WTC11 (cell line): ENCODE results near the gene PAX9. TPM values are rescaled to one million over a fixed set of nuclear protein-coding genes. Genes with fewer than 3 reads are reported as not detected.

Source experiments
- ATAC-seq: fragments of 200-7000 bp; cut with Tn5 transposase; 2 replicates; pipeline ENCODE4 v1.10.0; 2021; ENCODE audit warnings: mild to moderate bottlenecking, moderate library complexity
- CTCF ChIA-PET: fragments of 300-600 bp; sonication (Branson Sonifier 250); formaldehyde crosslinking; loops from one replicate; lab custom pipeline; 2021; ENCODE audit warnings: antibody characterized with exemption; lab: Charles Lee
- POLR2A ChIA-PET: fragments of 350-600 bp; sonication (Branson Sonifier 250); formaldehyde crosslinking; loops from one replicate; lab custom pipeline; 2021; ENCODE audit warnings: antibody characterized with exemption; lab: Charles Lee
- DNase-seq: peaks from one replicate; pipeline ENCODE4 v3.0.0; 2021; ENCODE audit warnings: low spot score
- H3K27ac Mint-ChIP-seq: 2 replicates; pipeline ENCODE4 v1.8.0; 2021; ENCODE audit warnings: mixed read lengths
- H3K27me3 Mint-ChIP-seq: 2 replicates; pipeline ENCODE4 v1.8.0; 2021; ENCODE audit warnings: low read depth, mild to moderate bottlenecking, moderate library complexity, mixed read lengths
- H3K36me3 Mint-ChIP-seq: 2 replicates; pipeline ENCODE4 v1.8.0; 2021; ENCODE audit warnings: mixed read lengths
- H3K4me1 Mint-ChIP-seq: 2 replicates; pipeline ENCODE4 v1.8.0; 2022; ENCODE audit warnings: mixed read lengths
- H3K4me3 Mint-ChIP-seq: 2 replicates; pipeline ENCODE4 v1.8.0; 2021; ENCODE audit warnings: mild to moderate bottlenecking, moderate library complexity, mixed read lengths
- H3K9me3 Mint-ChIP-seq: 2 replicates; pipeline ENCODE4 v1.8.0; 2021; ENCODE audit warnings: mixed read lengths
- IRF2 ChIP-seq: sonication (generic); formaldehyde crosslinking; IDR thresholded peaks from 2 replicates; pipeline ENCODE4 v1.8.0; 2022; ENCODE audit warnings: low read depth, missing genetic modification reagents, borderline replicate concordance
- NFYB ChIP-seq: sonication (generic); formaldehyde crosslinking; conservative IDR thresholded peaks from 2 replicates; pipeline ENCODE4 v1.8.0; 2022; ENCODE audit warnings: low read depth, missing genetic modification reagents
- NR1H2 ChIP-seq: sonication (generic); formaldehyde crosslinking; IDR thresholded peaks from 2 replicates; pipeline ENCODE4 v1.9.0; 2021; ENCODE audit warnings: mild to moderate bottlenecking, moderate library complexity, missing genetic modification reagents
- NR2C2 ChIP-seq: sonication (generic); formaldehyde crosslinking; IDR thresholded peaks from 2 replicates; pipeline ENCODE4 v1.8.0; 2022; ENCODE audit warnings: mild to moderate bottlenecking, missing genetic modification reagents
- ZBTB21 ChIP-seq: sonication (generic); formaldehyde crosslinking; IDR thresholded peaks from 2 replicates; pipeline ENCODE4 v1.8.1; 2023; ENCODE audit warnings: mild to moderate bottlenecking, missing genetic modification reagents, borderline replicate concordance
- ZNF423 ChIP-seq: fragments of 250-450 bp; sonication (Bioruptor Pico); IDR thresholded peaks from 2 replicates; pipeline ENCODE4 v2.1.2; 2022; ENCODE audit warnings: mild to moderate bottlenecking, moderate library complexity
- total RNA-seq: library from RNA; stranded (reverse); gene quantifications from 3 replicates; pipeline ENCODE4 v1.2.3, GENCODE V29; 2021
- TF ChIP-seq, protein P1 (sequence below): sonication (generic); formaldehyde crosslinking; conservative IDR thresholded peaks from 2 replicates; pipeline ENCODE4 v1.8.1; 2023; ENCODE audit warnings: mild to moderate bottlenecking, low read depth, missing genetic modification reagents, moderate library complexity
- TF ChIP-seq, protein P2 (sequence below): sonication (generic); formaldehyde crosslinking; IDR thresholded peaks from 2 replicates; pipeline ENCODE4 v1.8.0; 2022; ENCODE audit warnings: mild to moderate bottlenecking, missing genetic modification reagents
- TF ChIP-seq, protein P3 (sequence below): sonication (generic); formaldehyde crosslinking; IDR thresholded peaks from 2 replicates; pipeline ENCODE4 v1.8.1; 2022; ENCODE audit warnings: mild to moderate bottlenecking, moderate library complexity, missing genetic modification reagents
- TF ChIP-seq, protein P4 (sequence below): sonication (generic); formaldehyde crosslinking; IDR thresholded peaks from 2 replicates; pipeline ENCODE4 v1.8.1; 2023; ENCODE audit warnings: mild to moderate bottlenecking, missing genetic modification reagents, moderate library complexity
- TF ChIP-seq, protein P5 (sequence below): sonication (generic); formaldehyde crosslinking; IDR thresholded peaks from 2 replicates; pipeline ENCODE4 v1.8.0; 2023; ENCODE audit warnings: missing genetic modification reagents, mild to moderate bottlenecking, borderline replicate concordance
- TF ChIP-seq, protein P6 (sequence below): sonication (generic); formaldehyde crosslinking; conservative IDR thresholded peaks from 2 replicates; pipeline ENCODE4 v1.8.1; 2022; ENCODE audit warnings: mild to moderate bottlenecking, missing genetic modification reagents
- TF ChIP-seq, protein P7 (sequence below): fragments of 250-450 bp; sonication (Bioruptor Pico); IDR thresholded peaks from 2 replicates; pipeline ENCODE4 v1.9.0; 2021; ENCODE audit warnings: mild to moderate bottlenecking
- TF ChIP-seq, protein P8 (sequence below): sonication (generic); formaldehyde crosslinking; IDR thresholded peaks from 2 replicates; pipeline ENCODE4 v1.8.1; 2023; ENCODE audit warnings: mild to moderate bottlenecking, missing genetic modification reagents, borderline replicate concordance

PAX9 gene
- total RNA-seq, 1 experiment from 2014 or later, result not detected

DNA sequence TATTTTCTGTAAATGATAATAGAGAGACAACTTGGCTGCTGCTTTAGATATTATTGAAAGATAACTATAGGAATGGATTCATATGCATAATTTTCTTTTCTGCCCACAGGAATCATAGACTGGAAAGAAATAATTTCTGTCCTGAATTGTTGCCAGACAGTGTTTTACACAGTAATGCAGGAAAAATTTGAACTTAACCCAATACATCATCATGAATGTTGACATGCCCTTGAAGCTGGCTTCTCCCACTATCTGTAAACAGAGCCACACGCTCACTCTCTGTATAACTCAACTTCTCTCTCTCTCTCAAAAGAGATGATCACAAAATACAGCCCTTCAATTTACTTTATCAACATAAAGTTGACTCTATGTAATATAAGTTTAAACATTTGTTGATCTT is 56.6 kb downstream of the PAX9 start (continued):
- no peak for TF ChIP-seq IRF2 (CRISPR knock-in tag)
- TF ChIP-seq, protein P1, sequence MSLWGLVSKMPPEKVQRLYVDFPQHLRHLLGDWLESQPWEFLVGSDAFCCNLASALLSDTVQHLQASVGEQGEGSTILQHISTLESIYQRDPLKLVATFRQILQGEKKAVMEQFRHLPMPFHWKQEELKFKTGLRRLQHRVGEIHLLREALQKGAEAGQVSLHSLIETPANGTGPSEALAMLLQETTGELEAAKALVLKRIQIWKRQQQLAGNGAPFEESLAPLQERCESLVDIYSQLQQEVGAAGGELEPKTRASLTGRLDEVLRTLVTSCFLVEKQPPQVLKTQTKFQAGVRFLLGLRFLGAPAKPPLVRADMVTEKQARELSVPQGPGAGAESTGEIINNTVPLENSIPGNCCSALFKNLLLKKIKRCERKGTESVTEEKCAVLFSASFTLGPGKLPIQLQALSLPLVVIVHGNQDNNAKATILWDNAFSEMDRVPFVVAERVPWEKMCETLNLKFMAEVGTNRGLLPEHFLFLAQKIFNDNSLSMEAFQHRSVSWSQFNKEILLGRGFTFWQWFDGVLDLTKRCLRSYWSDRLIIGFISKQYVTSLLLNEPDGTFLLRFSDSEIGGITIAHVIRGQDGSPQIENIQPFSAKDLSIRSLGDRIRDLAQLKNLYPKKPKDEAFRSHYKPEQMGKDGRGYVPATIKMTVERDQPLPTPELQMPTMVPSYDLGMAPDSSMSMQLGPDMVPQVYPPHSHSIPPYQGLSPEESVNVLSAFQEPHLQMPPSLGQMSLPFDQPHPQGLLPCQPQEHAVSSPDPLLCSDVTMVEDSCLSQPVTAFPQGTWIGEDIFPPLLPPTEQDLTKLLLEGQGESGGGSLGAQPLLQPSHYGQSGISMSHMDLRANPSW (CRISPR knock-in tag), result no peak
- TF ChIP-seq, protein P2, sequence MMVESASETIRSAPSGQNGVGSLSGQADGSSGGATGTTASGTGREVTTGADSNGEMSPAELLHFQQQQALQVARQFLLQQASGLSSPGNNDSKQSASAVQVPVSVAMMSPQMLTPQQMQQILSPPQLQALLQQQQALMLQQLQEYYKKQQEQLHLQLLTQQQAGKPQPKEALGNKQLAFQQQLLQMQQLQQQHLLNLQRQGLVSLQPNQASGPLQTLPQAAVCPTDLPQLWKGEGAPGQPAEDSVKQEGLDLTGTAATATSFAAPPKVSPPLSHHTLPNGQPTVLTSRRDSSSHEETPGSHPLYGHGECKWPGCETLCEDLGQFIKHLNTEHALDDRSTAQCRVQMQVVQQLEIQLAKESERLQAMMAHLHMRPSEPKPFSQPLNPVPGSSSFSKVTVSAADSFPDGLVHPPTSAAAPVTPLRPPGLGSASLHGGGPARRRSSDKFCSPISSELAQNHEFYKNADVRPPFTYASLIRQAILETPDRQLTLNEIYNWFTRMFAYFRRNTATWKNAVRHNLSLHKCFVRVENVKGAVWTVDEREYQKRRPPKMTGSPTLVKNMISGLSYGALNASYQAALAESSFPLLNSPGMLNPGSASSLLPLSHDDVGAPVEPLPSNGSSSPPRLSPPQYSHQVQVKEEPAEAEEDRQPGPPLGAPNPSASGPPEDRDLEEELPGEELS (CRISPR knock-in tag), result no peak
- TF ChIP-seq, all 79 proteins: peak for 0

DNA sequence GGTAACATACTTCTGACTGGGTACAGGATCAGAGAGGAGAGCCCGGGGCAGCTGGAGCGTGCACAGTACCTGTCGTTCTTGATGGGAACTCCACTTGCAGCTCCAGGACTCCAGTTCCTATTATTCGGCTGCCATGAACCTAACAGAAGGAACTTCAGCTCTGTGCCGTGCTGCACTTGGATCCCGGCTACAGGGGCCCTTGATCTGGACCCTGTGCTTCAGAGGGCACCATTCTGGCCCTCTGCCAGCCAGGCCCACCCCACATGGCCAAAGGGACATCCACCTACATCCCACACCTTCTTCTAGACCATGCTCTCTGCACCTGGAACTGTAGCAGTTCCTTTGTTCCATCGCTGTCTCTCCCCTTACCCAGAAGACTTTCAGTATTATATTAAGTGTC is 58.2 kb downstream of the PAX9 start:
- H3K36me3 Mint-ChIP-seq, result no peaks in the 10 kb centered on the region
- ATAC-seq (no peak), DNase-seq (no peak)
- no peaks in the 10 kb centered on the region for H3K9me3 Mint-ChIP-seq
- ChIA-PET CTCF (interaction anchor here (1.2 kb wide), 1 partner anchor 222 kb away, joined by 3 read pairs; no protein-coding TSS in a partner anchor), POLR2A (no interaction called here)
- no peak overlapping the region for H3K4me3 Mint-ChIP-seq
- no peaks in the 10 kb centered on the region for H3K27me3 Mint-ChIP-seq
- no peak overlapping the region for H3K27ac Mint-ChIP-seq
- peaks cover 27% of the 10 kb centered on the region for H3K4me1 Mint-ChIP-seq
- TF ChIP-seq NFYB (CRISPR knock-in tag) (no peak), ZNF423 (CRISPR knock-in tag) (no peak), NR2C2 (CRISPR knock-in tag) (no peak), NR1H2 (no peak), ZBTB21 (CRISPR knock-in tag) (no peak)
- TF ChIP-seq, protein P3, sequence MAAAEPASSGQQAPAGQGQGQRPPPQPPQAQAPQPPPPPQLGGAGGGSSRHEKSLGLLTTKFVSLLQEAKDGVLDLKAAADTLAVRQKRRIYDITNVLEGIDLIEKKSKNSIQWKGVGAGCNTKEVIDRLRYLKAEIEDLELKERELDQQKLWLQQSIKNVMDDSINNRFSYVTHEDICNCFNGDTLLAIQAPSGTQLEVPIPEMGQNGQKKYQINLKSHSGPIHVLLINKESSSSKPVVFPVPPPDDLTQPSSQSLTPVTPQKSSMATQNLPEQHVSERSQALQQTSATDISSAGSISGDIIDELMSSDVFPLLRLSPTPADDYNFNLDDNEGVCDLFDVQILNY (CRISPR knock-in tag), result no peak
- TF ChIP-seq, protein P4, sequence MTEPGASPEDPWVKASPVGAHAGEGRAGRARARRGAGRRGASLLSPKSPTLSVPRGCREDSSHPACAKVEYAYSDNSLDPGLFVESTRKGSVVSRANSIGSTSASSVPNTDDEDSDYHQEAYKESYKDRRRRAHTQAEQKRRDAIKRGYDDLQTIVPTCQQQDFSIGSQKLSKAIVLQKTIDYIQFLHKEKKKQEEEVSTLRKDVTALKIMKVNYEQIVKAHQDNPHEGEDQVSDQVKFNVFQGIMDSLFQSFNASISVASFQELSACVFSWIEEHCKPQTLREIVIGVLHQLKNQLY (CRISPR knock-in tag), result no peak
- TF ChIP-seq, protein P5, sequence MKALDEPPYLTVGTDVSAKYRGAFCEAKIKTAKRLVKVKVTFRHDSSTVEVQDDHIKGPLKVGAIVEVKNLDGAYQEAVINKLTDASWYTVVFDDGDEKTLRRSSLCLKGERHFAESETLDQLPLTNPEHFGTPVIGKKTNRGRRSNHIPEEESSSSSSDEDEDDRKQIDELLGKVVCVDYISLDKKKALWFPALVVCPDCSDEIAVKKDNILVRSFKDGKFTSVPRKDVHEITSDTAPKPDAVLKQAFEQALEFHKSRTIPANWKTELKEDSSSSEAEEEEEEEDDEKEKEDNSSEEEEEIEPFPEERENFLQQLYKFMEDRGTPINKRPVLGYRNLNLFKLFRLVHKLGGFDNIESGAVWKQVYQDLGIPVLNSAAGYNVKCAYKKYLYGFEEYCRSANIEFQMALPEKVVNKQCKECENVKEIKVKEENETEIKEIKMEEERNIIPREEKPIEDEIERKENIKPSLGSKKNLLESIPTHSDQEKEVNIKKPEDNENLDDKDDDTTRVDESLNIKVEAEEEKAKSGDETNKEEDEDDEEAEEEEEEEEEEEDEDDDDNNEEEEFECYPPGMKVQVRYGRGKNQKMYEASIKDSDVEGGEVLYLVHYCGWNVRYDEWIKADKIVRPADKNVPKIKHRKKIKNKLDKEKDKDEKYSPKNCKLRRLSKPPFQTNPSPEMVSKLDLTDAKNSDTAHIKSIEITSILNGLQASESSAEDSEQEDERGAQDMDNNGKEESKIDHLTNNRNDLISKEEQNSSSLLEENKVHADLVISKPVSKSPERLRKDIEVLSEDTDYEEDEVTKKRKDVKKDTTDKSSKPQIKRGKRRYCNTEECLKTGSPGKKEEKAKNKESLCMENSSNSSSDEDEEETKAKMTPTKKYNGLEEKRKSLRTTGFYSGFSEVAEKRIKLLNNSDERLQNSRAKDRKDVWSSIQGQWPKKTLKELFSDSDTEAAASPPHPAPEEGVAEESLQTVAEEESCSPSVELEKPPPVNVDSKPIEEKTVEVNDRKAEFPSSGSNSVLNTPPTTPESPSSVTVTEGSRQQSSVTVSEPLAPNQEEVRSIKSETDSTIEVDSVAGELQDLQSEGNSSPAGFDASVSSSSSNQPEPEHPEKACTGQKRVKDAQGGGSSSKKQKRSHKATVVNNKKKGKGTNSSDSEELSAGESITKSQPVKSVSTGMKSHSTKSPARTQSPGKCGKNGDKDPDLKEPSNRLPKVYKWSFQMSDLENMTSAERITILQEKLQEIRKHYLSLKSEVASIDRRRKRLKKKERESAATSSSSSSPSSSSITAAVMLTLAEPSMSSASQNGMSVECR (CRISPR knock-in tag), result no peak
- TF ChIP-seq, protein P2 (CRISPR knock-in tag), result no peak
- TF ChIP-seq, protein P6, sequence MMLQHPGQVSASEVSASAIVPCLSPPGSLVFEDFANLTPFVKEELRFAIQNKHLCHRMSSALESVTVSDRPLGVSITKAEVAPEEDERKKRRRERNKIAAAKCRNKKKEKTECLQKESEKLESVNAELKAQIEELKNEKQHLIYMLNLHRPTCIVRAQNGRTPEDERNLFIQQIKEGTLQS (CRISPR knock-in tag), result no peak
- TF ChIP-seq, protein P7, sequence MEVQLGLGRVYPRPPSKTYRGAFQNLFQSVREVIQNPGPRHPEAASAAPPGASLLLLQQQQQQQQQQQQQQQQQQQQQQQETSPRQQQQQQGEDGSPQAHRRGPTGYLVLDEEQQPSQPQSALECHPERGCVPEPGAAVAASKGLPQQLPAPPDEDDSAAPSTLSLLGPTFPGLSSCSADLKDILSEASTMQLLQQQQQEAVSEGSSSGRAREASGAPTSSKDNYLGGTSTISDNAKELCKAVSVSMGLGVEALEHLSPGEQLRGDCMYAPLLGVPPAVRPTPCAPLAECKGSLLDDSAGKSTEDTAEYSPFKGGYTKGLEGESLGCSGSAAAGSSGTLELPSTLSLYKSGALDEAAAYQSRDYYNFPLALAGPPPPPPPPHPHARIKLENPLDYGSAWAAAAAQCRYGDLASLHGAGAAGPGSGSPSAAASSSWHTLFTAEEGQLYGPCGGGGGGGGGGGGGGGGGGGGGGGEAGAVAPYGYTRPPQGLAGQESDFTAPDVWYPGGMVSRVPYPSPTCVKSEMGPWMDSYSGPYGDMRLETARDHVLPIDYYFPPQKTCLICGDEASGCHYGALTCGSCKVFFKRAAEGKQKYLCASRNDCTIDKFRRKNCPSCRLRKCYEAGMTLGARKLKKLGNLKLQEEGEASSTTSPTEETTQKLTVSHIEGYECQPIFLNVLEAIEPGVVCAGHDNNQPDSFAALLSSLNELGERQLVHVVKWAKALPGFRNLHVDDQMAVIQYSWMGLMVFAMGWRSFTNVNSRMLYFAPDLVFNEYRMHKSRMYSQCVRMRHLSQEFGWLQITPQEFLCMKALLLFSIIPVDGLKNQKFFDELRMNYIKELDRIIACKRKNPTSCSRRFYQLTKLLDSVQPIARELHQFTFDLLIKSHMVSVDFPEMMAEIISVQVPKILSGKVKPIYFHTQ (CRISPR knock-in tag), result no peak
- TF ChIP-seq, protein P8, sequence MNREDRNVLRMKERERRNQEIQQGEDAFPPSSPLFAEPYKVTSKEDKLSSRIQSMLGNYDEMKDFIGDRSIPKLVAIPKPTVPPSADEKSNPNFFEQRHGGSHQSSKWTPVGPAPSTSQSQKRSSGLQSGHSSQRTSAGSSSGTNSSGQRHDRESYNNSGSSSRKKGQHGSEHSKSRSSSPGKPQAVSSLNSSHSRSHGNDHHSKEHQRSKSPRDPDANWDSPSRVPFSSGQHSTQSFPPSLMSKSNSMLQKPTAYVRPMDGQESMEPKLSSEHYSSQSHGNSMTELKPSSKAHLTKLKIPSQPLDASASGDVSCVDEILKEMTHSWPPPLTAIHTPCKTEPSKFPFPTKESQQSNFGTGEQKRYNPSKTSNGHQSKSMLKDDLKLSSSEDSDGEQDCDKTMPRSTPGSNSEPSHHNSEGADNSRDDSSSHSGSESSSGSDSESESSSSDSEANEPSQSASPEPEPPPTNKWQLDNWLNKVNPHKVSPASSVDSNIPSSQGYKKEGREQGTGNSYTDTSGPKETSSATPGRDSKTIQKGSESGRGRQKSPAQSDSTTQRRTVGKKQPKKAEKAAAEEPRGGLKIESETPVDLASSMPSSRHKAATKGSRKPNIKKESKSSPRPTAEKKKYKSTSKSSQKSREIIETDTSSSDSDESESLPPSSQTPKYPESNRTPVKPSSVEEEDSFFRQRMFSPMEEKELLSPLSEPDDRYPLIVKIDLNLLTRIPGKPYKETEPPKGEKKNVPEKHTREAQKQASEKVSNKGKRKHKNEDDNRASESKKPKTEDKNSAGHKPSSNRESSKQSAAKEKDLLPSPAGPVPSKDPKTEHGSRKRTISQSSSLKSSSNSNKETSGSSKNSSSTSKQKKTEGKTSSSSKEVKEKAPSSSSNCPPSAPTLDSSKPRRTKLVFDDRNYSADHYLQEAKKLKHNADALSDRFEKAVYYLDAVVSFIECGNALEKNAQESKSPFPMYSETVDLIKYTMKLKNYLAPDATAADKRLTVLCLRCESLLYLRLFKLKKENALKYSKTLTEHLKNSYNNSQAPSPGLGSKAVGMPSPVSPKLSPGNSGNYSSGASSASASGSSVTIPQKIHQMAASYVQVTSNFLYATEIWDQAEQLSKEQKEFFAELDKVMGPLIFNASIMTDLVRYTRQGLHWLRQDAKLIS (CRISPR knock-in tag), result no peak
